ENCODE data around the gene SRI. TPM values are rescaled to one million over a fixed set of nuclear protein-coding genes. Genes with fewer than 3 reads are reported as not detected.

SRI gene
- total and polyA plus RNA-seq, 2 donors (not counting 1 experiment from before 2014, with no cell fraction given) = 46.5 to 49.9 TPM

DNA sequence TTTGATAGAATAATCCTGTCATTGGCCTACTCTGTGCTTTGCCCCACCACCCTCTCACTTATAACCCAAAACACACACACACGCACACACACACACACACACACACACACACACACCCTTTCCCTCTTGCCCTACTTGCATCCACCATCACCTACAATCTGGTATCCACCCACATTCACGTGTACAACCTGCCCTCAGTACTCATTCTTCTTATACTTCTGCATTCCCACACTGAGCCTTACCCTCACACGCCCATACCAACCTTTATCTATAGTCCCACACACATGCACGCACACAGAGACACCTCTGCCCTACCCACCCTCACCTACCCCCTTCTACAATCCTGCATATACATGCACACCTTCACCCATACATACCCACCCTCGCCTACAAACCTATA is 10.8 kb upstream of the SRI start:
- Histone ChIP-seq H3K9ac (ENCODE audit: low read length) (no peak overlapping the region), H3K4me3 (ENCODE audit: control extremely low read depth in 1 of 5, extremely low read depth in 1 of 5, insufficient read depth in 1 of 5, low read depth in 2 of 5, low read length in 4 of 5) (no peak overlapping the region), H3K36me3 (replicated peaks in 1 of 2; ENCODE audit: control extremely low read depth in 1 of 2, control insufficient read depth in 1 of 2, extremely low read depth in 1 of 2, insufficient read depth in 2 of 2, low read length in 1 of 2) (no peaks in the 10 kb centered on the region), H3K9me3 (ENCODE audit: control extremely low read depth in 1 of 3, control insufficient read depth in 2 of 3, insufficient read depth in 1 of 3, low read length in 2 of 3) (peaks cover 0 to 4% (median 2%) of the 10 kb centered on the region in 3 donors), H3K79me2 (ENCODE audit: control insufficient read depth, insufficient read depth, low read length) (no peaks in the 10 kb centered on the region), H4K20me1 (ENCODE audit: control insufficient read depth, insufficient read depth, low read length, poor library complexity, severe bottlenecking) (no peaks in the 10 kb centered on the region), H2AFZ (ENCODE audit: insufficient read depth, low read depth, low read length, poor library complexity, severe bottlenecking) (no peak overlapping the region), H3K4me2 (replicated peaks; ENCODE audit: low read depth, low read length, poor library complexity, severe bottlenecking) (no peak overlapping the region), H3K27me3 (replicated peaks in 1 of 4; ENCODE audit: control extremely low read depth in 1 of 4, control insufficient read depth in 3 of 4, insufficient read depth in 4 of 4, low read length in 3 of 4) (no peaks in the 10 kb centered on the region), H3K27ac (ENCODE audit: low read length in 2 of 2) (no peak overlapping the region), H3K4me1 (ENCODE audit: control insufficient read depth in 2 of 2, insufficient read depth in 2 of 2, low read length in 2 of 2) (no peaks in the 10 kb centered on the region)
- ChIA-PET CTCF (no interaction called here), POLR2A (no interaction called here)
- 93% methylated on average over 5 of the region's 5 CpGs for WGBS (ENCODE audit: insufficient coverage)
- Mint-ChIP-seq H3K27ac (no peak overlapping the region), H3K27me3 (peaks cover 26% of the 10 kb centered on the region), H3K9me3 (ENCODE audit: insufficient read depth) (no peaks in the 10 kb centered on the region), H3K4me1 (no peaks in the 10 kb centered on the region), H3K4me3 (no peak overlapping the region)
- DNase-seq (no peak), ATAC-seq (ENCODE audit: low read depth) (no peak)
- TF ChIP-seq, protein P1, sequence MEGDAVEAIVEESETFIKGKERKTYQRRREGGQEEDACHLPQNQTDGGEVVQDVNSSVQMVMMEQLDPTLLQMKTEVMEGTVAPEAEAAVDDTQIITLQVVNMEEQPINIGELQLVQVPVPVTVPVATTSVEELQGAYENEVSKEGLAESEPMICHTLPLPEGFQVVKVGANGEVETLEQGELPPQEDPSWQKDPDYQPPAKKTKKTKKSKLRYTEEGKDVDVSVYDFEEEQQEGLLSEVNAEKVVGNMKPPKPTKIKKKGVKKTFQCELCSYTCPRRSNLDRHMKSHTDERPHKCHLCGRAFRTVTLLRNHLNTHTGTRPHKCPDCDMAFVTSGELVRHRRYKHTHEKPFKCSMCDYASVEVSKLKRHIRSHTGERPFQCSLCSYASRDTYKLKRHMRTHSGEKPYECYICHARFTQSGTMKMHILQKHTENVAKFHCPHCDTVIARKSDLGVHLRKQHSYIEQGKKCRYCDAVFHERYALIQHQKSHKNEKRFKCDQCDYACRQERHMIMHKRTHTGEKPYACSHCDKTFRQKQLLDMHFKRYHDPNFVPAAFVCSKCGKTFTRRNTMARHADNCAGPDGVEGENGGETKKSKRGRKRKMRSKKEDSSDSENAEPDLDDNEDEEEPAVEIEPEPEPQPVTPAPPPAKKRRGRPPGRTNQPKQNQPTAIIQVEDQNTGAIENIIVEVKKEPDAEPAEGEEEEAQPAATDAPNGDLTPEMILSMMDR (IDR thresholded peaks at IDR 0.05) = no peak
- no peak for TF ChIP-seq EZH2 (IDR thresholded peaks at IDR 0.05; ENCODE audit: borderline replicate concordance, insufficient read depth, low read depth, low read length, poor library complexity, severe bottlenecking)
- intact Hi-C loops (cut with micrococcal nuclease) = no loop called here

DNA sequence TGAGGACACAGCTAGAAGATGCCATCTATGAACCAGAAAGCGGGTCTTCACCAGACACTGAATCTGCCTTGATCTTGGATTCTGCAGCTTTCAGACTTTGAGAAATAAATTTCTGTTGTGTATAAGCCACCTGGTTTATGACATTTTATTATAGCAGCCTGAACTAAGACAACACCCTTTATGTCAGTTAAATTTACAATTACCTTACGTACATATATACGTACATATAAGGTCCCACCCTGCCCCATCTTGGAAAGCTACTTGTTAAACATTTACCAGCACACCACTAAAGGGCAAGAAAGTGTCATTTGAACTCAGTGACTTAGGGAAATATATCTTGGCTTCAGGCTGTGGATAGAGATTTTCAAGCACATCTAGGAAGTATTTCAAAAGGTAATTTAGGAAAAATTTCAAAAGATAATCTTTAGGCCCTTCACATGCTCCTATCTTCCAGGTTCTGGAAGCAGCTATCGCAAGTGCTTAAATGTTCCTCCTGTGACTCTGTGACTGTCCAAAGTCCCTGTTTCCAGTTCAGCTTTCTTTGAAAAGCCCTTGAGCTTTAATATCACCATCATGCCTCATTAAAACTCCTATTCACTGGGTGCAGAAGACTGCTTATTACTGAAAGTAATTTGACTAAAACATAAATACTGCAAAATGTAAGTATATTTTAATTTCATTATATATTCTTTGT is 9.6 kb upstream of the SRI start:
- Mint-ChIP-seq H3K27ac (no peak overlapping the region), H3K9me3 (ENCODE audit: insufficient read depth) (no peaks in the 10 kb centered on the region), H3K4me3 (no peak overlapping the region), H3K27me3 (peaks cover 24% of the 10 kb centered on the region), H3K4me1 (no peaks in the 10 kb centered on the region)
- no peaks in the 10 kb centered on the region for H4K20me1 ChIP-seq (ENCODE audit: control insufficient read depth, insufficient read depth, low read length, poor library complexity, severe bottlenecking)
- 100% methylated on average over 3 of the region's 4 CpGs for WGBS (ENCODE audit: insufficient coverage)
- no peaks in the 10 kb centered on the region for H3K4me1 ChIP-seq (ENCODE audit: control insufficient read depth in 2 of 2, insufficient read depth in 2 of 2, low read length in 2 of 2)
- TF ChIP-seq, protein P1 (IDR thresholded peaks at IDR 0.05) = no peak
- TF ChIP-seq EZH2 (IDR thresholded peaks at IDR 0.05; ENCODE audit: borderline replicate concordance, insufficient read depth, low read depth, low read length, poor library complexity, severe bottlenecking) = no peak
- ChIA-PET POLR2A (no interaction called here), CTCF (no interaction called here)
- no peaks in the 10 kb centered on the region for H3K79me2 ChIP-seq (ENCODE audit: control insufficient read depth, insufficient read depth, low read length)
- H3K27me3 ChIP-seq (replicated peaks in 1 of 4; ENCODE audit: control extremely low read depth in 1 of 4, control insufficient read depth in 3 of 4, insufficient read depth in 4 of 4, low read length in 3 of 4) = no peaks in the 10 kb centered on the region
- peaks cover 0 to 4% (median 2%) of the 10 kb centered on the region in 3 donors for H3K9me3 ChIP-seq (ENCODE audit: control extremely low read depth in 1 of 3, control insufficient read depth in 2 of 3, insufficient read depth in 1 of 3, low read length in 2 of 3)
- no peak overlapping the region for H3K9ac ChIP-seq (ENCODE audit: low read length)
- H3K4me2 ChIP-seq (replicated peaks; ENCODE audit: low read depth, low read length, poor library complexity, severe bottlenecking) = no peak overlapping the region
- H3K27ac ChIP-seq (ENCODE audit: low read length in 2 of 2) = no peak overlapping the region
- H3K4me3 ChIP-seq (ENCODE audit: control extremely low read depth in 1 of 5, extremely low read depth in 1 of 5, insufficient read depth in 1 of 5, low read depth in 2 of 5, low read length in 4 of 5) = no peak overlapping the region
- ATAC-seq (ENCODE audit: low read depth) (no peak), DNase-seq (no peak)
- no peak overlapping the region for H2AFZ ChIP-seq (ENCODE audit: insufficient read depth, low read depth, low read length, poor library complexity, severe bottlenecking)
- H3K36me3 ChIP-seq (replicated peaks in 1 of 2; ENCODE audit: control extremely low read depth in 1 of 2, control insufficient read depth in 1 of 2, extremely low read depth in 1 of 2, insufficient read depth in 2 of 2, low read length in 1 of 2) = no peaks in the 10 kb centered on the region
- intact Hi-C loops (cut with micrococcal nuclease) = no loop called here
